ENCODE measurements around the gene RAB6B. TPM values are rescaled to one million over a fixed set of nuclear protein-coding genes. Genes with fewer than 3 reads are reported as not detected.

The RAB6B gene
- total RNA-seq, 1 donor from 2014 or later, result 0.61 TPM

DNA sequence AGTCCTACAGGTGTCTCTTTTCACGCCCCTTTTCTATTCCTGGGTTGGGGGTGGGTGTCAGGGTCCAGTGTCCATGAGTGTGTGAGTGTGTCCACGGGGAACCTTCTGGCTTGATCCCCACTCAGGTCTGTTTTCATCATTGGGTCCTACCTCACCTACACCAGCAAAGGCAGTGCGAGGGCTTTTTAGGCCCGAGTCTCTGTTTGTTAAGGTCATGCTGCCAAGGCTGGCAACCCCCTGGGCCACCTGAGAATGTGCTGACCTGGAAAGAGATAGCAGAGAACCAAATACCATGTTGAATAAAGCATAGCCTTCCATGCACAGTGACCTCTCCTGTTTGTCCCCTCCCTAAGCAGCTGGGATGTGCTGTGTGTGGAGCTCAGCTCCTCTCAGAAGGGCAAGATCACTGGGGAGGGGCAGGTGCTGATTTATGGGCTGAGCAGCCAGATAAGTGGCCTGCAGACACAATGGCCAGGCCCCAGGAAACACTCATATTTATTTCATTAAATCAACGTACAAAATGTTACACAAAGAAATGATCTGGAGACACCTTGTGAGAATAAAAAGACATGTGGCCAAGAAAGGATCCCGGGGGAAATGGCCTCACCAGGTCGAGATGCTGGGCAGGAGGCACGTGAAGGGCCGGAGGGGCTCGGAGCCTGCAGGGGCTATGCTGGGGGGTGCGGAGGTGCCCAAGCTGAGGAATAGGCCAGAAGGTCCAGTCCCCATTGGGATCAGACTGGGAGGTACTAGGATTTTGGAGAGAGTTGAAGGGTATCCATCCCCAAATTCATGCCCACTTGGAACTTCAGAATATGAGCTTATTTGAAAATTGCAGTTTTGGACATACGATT, 36.1 kb downstream of the RAB6B start:
- intact Hi-C loops (cut with micrococcal nuclease), result no loop called here

DNA sequence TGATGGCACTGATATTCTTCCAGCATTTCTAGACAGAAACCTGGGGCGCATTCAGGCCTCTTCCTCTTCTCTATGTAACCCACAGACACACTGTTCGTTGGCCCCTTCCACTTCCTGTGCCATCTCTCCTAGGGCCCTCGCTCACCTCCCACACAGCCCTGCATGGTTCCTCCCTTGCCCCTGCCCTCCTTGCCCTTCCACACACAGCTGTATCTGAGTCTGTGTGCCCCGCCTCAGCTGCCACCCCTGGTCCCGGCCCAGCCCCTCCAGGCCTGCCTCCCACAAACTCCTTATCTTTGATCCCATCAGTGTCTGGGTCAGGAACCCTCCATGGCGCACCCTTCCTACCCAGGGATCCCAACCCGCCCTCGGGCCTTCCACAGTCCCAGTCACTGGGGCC, 37.9 kb downstream of the RAB6B start:
- intact Hi-C loops (cut with micrococcal nuclease), result no loop called here

DNA sequence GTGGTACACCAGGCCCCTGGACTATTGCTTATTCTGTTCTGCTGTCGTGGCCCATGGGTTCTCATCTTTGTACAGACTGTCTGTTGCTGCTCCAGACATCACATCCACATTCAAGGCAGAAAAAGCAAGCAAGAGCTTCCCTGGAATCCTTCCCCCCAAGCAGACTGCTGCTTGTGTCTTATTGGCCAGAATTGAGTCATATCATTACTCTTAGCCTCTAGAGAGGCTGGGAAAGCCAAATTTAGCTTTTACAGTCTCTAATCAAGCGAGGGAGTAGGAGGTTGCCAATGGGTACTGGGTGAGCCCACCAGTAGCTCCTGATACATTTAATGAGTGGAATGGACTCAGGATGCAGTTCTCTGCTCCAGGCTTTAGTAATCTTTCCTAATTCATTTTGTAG, 39.4 kb downstream of the RAB6B start:
- intact Hi-C loops (cut with micrococcal nuclease), result no loop called here

DNA sequence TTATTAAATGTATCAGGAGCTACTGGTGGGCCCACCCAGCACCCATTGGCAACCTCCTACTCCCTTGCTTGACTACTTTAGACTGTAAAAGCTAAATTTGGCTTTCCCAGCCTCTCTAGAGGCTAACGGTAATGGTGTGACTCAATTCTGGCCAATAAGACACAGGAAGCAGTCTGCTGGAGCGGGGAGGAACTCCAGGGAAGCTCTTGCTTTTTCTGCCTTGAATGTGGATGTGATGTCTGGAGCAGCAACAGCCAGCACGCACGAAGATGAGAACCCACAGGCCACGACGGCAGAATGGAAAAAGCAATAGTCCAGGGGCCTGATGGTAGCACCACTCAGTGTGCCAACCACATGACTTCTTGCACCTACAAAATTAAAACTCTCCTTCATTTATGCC, 39.9 kb downstream of the RAB6B start:
- intact Hi-C loops (cut with micrococcal nuclease), result no loop called here

DNA sequence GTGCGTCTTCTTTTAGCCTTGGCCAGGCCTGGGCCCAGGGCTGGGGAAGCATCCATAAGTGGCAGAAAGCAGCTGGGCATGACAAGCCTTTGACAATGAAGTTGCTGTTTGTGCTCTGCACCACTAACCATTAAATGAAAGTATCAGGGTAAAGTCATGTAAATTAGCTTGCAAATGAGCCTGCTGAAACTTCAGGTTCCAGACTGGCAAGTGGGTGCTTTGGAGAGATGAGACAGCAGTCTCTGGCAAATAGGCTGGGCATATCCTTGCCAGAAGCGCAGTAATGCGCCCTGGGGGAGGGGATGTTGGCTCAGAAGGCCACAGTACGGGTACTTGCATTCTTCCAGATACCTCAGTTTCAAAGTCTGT, 40.7 kb downstream of the RAB6B start:
- intact Hi-C loops (cut with micrococcal nuclease), result no loop called here

DNA sequence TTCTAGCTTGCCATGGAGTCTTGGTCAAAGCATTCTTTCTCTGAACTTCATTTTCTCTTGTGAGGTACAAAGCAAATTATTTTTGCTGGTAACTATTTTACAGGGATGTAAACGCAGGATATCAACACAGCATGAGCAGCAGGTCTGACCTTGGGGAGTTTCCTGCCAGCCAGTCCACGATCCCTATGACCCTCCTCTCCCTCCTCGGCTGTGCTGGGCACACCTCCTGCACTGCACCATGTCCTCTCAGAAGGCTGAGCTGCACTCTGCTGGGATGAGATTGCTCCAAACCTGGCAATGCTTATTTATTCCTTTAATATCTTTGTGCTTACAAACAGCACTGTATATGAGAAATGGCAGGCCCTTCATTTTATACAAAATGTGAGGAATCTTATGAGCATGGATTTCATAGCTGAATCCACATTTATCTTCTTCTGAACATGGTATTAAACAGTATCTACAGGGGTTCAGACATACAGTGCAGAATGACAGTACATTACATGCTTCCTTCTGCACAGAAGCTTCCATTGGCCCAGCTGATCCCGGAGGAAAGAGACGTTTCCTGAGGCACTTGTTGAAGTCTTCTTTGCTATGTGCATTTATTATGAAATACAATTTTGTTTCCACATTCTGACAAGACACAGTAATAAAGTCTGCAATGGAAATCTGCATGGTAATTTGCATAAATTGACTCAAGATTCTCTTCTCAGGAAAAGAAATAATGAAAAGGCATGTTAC, 41.2 kb downstream of the RAB6B start:
- intact Hi-C loops (cut with micrococcal nuclease), result no loop called here

DNA sequence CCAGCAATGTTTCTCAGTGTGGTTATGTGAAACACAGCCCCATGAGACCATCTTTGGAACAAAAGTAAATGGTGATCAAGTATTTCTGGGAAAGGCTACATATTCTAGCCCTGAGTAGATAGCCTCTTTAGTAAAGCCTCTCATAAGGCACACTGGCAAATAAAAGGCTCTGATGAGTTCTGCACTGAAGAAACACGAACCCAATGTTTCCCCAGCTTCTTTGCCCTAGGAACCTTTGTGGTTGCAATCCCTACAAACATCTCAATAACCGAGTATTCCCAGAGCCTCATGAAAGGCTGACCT, 41.8 kb downstream of the RAB6B start:
- intact Hi-C loops (cut with micrococcal nuclease), result no loop called here

DNA sequence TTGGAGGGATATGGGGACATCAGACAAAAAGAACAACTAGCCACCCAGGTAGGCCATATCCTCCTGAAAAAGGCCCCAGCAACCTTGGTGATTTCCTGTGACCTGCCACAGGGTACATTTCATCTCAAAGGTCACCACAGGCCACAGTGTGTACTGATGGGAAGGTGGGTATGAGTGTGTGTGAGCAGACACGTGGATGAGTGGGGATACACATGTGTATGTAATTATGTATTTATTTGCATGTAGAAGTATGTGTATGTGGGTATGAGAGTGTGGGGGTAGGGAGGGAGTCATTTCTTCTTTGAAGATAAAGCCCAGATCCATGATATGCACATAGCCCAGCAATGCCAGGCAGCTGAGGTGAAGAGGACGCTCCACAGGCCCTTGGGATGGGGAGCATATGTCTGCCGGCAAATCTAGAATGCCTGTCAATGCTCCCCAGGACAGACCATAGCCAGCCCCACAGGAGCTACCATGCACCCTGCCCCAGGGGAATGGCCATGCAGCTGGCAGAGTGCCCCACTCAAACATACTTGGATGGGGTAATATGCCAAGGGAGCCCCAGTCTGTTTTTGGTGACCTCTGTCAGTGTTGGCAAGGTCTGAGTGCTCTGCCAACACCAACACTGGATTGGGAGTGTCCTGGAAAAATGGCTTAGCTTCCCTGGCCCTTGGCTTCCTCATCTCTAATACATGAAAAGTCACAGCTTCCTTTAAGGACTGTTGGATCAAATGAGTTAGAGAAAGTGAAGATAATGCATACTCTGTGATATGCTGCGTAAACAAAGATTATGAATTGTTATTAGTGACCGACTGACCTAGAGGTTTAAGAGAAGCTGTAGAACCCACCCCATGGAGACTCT, 42.4 kb downstream of the RAB6B start:
- intact Hi-C loops (cut with micrococcal nuclease), result no loop called here

DNA sequence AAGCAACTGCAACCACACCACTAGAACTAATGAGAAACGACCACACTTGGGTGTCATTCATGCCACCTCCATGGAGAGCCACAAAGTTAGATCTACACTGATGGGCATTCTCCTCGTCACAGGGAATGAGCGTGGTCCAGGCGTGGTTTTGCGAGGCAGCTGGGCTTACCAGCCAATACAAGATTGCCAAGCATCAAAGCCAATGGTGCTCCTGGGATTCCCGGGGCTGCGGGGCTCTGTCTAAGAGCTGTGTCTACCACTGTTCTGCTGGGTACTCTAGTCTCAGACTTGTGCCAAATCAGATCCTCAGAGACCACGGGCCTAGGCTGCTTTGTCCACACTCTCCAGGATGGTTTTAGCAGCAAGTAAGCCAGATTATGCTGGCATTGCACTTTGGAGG, 43.8 kb downstream of the RAB6B start:
- intact Hi-C loops (cut with micrococcal nuclease), result no loop called here

DNA sequence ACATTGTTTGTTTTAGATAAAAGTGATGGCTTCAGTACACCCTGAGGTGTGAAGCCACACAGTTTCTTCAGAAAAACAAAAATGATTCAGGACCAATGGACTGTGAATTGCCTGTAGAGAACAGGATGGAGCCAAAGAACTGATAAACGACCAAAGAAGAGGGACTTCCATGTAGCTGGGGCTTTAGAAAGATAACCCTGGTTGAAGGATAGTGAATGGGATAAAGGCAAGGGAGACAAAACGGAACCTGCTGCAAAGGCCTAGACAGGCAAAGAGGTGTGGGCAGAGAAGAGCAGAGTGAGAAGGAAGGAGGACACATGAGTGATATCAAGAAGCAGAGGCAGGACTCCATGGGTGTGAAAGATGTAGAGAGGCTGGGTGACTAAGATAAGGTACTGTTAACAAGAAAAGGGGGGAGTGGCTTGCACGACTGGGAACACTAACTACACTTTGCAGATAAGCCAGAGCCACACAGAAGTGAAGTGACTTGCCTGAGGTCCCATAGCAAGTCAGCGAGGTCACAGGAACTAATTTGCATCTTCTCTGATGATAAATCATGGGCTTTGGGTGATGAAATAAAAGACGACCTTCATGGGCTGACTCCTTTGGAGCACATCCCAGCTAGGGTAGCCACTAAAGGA, 44.3 kb downstream of the RAB6B start:
- intact Hi-C loops (cut with micrococcal nuclease), result no loop called here

DNA sequence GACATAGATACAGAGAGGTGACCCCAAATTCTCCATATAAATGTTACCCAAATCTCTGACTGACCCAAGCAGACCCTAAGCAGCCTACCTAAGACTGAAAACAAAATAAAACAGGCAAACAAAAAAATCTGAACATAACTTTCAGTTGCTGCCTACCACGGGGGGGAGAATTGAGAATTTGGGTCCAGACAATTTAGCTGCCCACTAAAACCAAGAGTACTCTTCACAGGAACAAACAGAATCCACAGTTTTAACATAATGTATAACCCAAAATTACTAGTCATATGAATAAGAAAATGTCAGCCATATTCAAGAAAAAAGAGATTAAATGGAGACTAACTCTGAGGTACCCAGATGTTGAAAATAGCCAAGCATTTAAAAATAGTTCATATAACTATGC, 45.6 kb downstream of the RAB6B start:
- intact Hi-C loops (cut with micrococcal nuclease), result no loop called here

DNA sequence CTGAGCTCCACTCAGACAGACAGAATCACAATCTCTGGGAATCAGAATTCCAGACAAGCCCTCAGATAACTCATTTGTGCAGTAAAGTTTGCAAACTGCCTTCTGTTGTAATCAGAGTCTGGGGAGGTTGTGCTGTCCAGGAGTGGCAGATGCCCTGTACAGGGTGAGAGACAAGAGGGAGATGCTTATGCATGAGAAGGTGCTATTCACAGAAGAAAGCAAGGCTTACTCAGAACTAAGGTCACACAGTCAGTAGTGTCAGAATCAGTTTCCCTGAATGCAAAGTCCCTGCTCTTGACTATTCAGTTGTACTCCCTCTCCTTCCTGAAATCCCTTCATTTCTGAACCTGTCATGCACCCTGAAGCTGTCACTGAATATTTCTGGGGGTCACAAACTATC, 46.3 kb downstream of the RAB6B start:
- intact Hi-C loops (cut with micrococcal nuclease), result no loop called here

DNA sequence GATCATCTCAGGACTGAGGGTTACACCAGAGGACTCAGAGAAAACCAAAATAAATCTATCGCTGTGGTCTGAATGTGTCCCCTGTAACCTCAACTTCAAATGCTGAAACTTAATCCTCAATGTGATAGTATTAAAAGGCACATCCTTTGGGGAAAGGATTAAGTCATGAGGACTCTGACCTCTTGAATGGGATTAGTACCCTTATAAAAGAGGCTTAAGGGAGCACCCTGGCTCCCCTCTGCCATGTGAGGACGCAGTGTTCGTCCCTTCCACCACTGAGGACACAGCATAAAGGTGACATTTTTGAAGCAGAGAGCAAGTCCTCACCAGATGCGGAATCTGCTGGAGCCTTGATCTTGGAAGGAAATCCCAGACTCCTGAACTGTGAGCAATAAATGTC, 50.6 kb downstream of the RAB6B start:
- intact Hi-C loops (cut with micrococcal nuclease), result no loop called here

DNA sequence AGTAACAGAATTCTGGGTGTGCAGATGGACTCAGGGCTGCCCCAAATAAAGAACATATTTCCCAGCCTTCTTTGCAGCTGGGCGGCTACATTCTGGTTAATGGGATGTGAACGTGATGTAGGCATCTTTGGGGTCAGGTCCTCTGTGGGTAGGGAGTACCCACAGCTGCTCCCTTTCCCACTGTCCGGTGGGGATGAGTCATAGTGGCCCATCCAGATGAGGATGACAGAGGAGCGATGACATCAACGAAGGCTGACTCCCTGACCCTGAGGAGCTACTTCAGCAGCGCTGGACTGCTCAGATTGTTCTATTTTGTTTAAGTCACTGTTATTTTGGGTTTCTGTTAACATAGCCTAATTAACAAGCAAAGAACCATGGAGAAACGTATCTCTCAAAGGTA, 52.0 kb downstream of the RAB6B start:
- intact Hi-C loops (cut with micrococcal nuclease), result no loop called here

DNA sequence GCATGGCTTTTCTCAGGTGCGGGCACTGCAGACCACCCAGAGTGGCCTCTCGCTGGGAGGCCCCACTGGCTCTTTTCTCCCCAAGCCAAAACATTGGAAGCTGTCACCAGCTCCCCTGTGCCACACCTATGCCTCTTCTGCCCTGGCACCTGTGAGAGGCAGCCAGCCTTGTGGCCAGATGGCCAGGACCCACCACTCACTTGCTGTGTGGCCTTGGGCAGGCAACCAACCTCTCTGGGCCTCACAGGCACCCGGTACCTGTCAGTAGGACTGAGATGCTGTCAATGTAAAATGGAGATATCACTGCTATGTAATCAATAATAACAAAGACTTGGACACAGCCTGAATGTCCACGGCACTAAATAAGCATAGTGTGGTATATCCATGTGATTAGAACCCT, 53.5 kb downstream of the RAB6B start:
- intact Hi-C loops (cut with micrococcal nuclease), result no loop called here

DNA sequence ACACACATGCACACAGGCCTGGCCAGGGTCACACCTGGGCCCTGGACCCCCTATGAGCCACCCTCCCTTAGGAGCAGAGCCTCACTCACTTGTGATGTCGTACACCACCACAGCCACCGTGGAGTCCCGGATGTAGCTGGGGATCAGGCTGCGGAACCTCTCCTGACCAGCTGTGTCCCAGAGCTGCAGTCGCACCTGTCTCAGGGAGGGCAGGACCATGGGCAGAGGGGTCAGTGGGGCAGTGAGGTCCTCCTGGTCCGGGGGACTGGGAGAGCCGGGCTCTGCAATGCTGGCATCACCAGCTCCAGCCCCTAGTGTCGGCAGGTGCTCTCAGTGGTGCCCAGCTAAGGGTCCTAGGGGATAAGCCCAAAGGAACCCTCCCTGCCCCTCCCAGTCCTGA, 54.5 kb downstream of the RAB6B start:
- intact Hi-C loops (cut with micrococcal nuclease), result no loop called here

DNA sequence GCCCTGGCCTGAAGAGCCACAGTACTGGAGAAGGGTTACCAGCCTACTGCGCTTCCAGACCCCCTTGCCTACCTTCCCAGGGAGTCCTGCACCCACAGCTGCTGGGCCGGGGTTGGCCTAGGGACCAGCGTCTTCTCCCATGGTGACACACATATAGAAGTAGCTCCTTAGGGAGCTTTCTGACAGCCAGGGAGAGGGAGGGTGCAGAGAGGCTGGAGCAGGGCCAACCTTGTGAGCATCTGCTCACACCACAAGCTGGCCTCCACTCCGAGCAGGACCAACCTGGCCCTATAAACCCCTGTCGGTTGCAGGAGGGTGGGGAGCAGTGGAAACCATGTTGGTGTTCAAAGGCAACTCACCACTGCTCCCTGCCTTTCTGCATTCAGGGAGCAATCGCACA, 54.9 kb downstream of the RAB6B start:
- intact Hi-C loops (cut with micrococcal nuclease), result no loop called here

DNA sequence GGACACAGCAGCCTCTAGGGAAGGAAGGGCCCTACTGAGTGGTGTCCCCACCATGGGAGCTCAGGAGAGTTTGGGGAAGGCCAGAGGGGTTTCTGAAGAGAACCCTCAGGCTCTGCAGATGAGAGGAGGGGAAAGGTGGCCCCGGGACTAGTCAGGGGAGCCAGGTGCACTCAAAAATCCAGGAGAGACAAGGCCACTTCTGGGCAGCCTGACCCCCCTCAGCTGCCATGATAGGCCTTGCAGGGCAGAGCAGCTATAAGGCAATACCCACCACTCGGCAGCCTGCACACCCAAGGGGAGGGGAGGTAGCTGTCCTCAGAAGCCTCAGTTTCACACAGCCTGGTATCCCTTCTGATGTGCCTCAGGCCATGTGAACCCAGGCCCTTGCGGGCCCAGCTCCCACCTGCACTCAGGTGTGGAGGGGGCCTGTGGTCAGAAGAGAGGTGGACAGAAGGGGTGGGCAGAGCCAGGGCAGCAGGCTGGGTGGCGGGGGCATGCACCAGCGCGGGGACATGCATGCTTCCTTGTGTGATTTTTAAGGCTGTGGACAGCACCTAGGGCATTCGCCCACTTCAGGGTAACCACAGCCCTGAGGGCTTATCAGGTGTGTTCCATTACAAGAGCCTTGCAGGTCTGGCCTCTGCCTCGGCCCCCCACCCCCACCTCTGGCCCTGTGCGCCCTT, 55.5 kb downstream of the RAB6B start:
- intact Hi-C loops (cut with micrococcal nuclease), result no loop called here

DNA sequence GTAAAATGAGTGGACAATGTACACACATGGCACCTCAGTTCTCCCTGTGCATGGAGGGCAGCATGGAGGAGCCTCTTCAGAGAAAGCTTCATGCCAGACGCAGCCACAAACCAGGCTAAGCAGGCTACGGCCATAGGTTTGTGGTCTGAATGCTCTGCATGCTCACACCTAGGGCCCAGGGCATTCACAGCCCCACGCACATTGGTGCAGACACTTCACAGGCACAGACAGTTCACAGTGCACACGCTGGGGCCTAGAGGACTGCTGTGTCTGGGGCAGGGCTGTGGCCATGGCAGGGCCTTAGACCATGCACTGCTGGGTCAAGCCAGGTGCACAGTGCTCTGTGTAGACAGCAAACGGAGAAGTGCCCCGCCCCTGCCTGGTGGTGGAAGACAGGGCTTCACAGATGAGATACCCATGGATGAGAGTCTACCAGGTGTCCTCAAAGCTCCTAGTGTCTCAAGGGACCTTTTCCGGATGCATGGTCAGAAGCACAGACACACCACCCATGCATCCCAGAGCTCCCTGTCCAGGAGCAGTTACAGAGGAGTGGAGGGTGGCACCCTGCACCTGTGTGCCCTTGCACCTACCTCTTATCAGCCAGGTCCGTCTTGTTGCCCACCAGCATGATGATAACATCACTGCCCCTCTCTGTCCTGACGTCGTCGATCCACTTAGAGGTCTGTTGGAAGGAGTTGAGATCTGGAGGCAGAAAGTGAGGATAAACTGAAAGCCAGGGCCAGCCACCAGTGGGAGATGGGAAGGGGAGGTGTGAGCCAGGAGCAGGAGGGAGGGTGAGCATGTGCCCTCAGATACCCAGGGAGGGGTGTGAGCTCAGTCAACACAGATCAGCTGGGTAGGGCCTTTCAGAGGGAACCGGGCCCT, 56.5 kb downstream of the RAB6B start:
- intact Hi-C loops (cut with micrococcal nuclease), result no loop called here

DNA sequence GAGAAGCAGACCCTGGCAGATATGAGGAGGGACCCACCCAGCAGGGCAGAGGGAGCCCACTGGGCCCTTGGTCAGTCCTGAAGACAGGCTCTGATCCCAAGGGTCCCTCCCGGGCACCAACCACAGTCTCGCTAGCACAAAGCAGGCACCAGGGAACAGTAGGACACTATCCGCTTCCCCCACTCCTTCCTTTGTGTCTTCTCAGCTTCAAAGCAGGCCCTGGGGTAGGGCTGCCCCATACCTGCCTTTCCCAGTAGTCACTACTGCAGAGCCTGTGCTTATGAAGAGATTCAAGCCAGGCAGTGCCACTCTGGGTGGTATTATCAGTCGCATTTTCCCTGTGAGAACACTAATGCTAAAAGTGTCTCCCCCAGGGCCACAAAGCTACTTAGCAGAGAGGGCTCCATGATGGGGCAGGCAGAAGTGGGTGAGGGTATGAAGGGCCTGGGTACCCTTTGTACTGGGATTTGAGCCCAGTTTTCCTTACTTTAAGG, 57.3 kb downstream of the RAB6B start:
- intact Hi-C loops (cut with micrococcal nuclease), result no loop called here
